HG03565 (cell line): Measurements from ENCODE around the gene UBE2O.

ENCODE experiments used
- ATAC-seq: cut with Tn5 transposase; IDR thresholded peaks from one replicate; pipeline ENCODE4 v1.9.1; 2021; ENCODE audit warnings: mild to moderate bottlenecking, moderate library complexity; ENCODE audit not compliant: unreplicated experiment

The UBE2O gene

DNA sequence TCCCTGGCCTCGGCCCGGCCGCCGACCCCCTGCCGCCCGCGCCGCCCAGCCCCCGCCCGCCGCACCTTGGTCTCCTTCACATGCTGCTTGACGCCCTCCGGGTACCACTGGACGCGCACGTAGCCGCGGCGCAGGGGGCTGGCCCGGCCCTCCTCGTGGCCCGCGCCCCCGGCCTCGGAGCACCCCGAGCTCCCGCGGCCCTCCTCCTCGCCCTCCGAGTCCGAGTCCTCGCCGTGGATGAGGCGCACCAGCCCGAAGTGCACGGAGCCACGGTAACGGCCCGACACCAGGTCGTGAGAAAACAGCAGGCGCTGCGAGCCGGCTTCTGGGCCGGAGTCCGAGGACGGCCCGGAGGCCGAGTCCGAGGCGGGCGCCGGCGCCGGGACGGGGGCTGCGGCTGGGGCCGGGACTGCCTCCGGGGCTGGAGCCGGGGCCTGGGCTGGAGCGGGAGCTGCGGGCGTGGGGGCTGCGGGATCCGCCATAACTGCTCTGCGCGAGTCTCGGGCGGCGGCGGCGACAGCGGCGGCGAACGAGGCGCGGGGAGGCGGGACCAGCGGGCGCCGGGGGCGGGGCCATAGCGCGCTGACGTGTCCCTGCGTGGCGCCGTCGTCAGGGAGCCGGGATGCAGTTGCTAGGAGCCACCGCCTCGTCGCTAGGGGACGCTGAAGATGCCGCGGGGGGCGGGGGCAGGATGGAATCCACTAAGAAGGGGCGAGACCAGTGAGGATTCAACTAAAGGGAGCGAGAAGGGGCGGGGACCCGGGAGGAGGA is at the start of gene UBE2O:
TSS of gene UBE2O (minus strand) at position 493 of the 771 bp plus-strand sequence. CDS start at position 482, 11 bp downstream.
- ATAC-seq, result peak; percentile 84

- ATAC-seq, result no peak
Observed at GRCh38 chr17:76501827-76502307, 48.9 kb upstream of the UBE2O start.

DNA sequence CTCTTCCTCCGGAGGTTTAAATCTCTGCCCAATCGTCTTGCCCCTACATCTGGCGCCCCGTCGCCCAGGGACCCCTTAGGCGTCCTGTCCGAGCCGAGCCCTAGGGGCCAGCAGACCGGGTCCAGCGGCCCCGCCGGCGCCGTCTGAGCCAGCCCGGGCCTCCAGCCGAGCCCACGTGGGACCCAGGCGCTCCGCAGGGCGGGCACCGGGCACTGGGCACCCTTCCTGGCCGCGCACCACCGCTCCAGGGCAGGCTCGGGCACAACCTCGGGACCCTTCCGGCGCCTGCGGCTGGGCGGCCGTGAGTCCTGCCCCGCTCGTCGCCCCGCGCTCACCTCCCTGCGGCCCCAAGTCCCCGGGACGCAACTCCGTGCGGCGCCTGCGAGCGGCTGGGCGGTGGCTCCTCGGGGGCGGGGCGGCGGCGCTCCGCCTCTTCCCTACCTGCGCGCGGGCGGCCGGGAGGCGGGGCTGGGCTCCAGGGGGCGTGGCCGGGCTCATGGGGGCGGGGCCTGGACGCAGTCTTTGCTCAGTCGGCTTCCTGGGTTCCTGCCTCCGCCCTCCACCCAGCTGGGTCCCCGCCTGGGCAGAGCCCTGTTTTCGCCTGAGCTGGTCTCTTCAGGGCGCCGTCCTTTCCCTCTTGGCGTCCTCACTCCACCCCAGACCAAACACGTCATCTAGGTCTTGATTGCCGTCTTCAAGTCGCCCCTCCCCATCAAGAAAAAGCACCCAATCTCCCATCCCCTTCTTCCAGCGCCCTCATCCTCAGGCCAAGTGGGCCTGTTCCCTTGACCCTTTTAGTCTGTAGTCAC is 48.3 kb upstream of the UBE2O start, which contains the start of gene RHBDF2:
TSS of gene RHBDF2 (minus strand) at position 406 of the 809 bp plus-strand sequence. CDS start 19,899 bp downstream, outside the sequence.
- peak; percentile 51 for ATAC-seq

- no peak for ATAC-seq
Observed at GRCh38 chr17:76500747-76501017, 47.7 kb upstream of the UBE2O start.

GRCh38 chr17:76500074-76500746 is 47.3 kb upstream of the UBE2O start:
- ATAC-seq, result no peak

GRCh38 chr17:76499267-76499667 is 46.3 kb upstream of the UBE2O start:
- ATAC-seq, result no peak

- no peak for ATAC-seq
Observed at GRCh38 chr17:76498876-76499251, 45.9 kb upstream of the UBE2O start.

DNA sequence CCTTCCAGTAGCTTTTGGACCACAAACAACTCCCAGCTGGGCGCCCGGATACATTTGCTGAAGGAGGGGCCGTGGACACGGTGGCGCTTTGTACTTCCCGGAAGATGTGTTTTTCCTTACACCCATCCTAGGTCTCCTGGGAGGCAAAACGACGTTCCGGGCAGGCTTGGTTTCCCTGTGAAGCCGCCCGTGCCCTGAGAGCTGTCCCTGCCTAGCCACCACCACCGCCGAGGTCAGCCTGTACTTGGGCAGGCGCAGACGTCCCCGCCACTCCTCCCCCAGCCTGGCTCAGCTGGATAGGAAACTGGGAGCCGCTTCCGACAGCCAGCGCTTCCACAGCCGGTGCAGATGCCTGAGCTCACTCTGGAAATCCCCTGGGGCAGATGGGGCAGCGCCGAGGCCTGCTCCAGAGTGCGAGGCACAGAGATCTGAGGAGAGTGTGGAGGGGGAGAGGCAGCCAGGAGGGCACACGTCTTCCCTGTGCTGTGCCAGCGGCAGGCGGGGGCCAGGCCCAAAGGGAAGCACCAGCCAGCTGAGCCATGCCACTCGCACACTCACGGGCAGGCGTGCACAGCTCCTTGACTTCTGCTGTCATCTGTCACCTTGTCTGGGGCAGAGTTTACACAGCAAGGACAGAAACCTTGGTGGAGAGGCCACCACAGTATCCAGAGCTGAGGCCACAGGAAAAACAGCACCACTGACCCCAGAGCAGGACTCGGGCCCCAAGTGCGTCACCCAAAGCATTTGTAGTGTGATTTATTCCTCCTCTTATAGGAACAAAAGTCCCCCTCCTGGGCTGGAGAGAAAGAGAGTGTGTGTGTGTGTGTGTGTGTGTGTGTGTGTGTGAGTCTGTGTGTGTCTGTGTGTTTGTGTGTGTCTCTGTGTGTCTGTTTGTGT is 45.3 kb upstream of the UBE2O start:
- no peak for ATAC-seq

- ATAC-seq, result no peak
Observed at GRCh38 chr17:76497699-76497978, 44.7 kb upstream of the UBE2O start.

DNA sequence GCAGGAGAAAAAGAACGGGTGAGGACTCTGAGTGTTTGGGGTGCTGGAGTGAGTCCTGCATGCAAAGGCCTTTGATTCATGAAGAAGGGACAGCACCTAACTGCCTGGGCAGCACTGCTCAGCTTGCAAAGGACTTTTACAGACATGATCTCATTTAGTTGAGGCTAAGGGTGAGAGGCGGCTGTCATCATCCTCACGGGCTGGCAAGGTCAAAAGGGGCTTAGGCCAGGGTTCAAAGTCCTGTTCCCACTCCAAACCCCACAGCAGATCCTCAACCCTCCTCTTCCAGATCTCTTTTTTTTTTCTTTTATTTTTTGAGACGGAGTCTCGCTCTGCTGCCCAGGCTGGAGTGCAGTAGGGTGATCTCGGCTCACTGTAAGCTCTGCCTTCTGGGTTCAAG is 43.5 kb upstream of the UBE2O start:
- ATAC-seq, result no peak

- no peak for ATAC-seq
Observed at GRCh38 chr17:76495663-76496400, 42.9 kb upstream of the UBE2O start.

DNA sequence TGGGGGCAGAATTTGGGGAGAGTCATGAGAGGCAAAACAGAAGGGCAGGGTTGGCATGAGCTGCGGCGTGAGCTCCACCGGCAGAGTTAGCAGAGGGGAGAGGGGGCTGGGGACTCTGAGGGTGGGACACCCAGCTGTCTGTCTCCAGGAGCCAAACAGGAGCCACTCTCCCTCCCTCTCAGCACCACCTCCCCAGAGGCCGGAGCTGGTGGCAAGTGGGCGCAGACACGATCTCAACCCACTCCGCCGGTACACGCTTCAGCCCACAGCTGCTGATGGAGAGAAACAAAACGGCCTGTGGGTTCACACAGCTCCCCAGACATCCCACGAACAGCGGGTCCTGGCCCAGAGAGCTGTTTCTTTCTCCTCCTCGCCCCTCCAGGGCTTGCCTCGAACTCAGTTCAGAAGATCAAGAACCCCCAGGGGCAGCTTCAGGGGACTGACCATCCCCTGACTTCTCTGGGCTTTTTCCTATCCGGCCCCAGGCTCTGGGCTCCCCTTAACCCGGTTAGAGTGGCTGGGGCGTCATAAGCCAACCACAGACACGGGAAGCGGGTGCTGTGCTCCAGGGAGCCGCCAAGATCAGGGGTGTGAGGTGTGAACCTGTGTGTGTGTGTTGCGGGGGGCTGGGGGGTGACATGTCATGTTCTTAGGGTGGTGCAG is 40.7 kb upstream of the UBE2O start:
- no peak for ATAC-seq

DNA sequence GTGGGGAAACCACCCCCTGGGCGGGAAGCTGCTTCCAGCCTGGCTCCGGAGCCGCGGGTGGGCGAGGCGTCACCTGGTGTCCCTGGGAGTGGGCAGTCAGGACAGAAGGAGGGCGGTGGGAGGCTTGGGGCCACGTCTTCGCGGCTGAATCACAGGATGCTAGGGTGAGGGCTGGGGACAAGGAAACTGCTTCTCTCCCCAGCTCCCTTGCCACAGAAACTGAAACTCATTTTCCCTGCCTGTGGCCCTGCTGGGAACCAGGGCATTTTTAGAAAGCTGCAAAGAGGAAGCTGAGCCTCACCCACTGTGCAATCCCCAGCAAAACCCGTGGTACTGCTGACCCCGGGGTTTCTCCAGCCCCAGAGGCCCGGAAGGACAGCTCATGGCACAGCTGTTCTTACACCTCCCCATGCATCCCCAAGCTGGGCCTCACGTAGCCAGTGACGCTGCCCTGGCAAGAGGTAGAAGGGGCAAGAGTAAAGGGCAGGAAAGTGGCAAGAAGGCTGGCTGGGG is 40.1 kb upstream of the UBE2O start:
- ATAC-seq, result peak; percentile 22

GRCh38 chr17:76492123-76492988 is 39.4 kb upstream of the UBE2O start:
- peak; percentile 35 for ATAC-seq

DNA sequence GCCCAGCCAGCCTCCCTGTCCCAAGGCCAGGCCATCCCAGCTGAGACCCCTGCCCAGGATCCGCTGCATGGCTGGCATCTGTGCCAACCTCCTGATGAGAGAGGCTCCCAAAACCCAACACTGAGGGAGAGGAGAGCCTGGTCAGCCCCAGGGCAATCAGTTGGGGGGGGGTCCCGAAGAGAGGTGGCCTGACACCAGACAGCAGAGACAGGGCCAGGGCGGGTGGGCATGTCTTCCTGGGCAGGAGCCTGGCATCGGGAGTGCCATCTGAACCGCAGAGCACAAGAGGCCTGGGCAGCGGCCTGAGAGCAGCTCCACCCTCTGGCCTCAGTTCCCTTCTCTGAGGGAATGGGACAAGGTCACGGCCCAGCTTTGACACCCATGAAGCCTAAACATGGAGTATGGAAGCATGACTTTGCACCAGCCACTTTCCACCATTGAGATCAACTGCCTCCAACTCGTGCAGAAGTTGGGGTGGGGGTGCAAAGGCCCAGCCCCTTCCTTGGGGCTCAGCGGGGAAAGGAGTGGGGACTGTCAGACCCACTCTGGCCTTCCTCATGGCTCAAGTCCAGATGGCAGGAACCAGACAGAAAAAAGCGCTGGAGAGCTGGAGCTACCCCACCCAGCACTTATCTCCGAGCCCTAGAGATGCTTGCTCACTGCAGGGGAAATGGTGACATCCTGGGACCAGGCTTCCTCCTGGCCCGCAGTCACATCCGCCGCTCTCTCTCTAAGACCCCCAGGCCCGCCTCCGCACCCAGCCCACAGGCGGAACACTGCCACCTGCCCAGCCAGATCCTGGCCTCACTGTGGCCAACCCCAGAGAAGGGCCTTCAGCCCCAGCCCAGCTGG is 38.5 kb upstream of the UBE2O start:
- no peak for ATAC-seq

- no peak for ATAC-seq
Observed at GRCh38 chr17:76490112-76490710, 37.3 kb upstream of the UBE2O start.
